Midbrain (tissue), 1 donor: ENCODE measurements around the gene CYP24A1.
A peak's percentile ranks its signal among the peaks of the same experiment; 100 is the strongest.

Experiments used
- DNase-seq: peaks from one replicate; lab custom pipeline; 2025; lab: John Stamatoyannopoulos, UW

Gene CYP24A1

GRCh38 chr20:54173653-54174456, at the start of gene CYP24A1:
Gene CYP24A1 (minus strand): TSS chr20:54173986. CDS start chr20:54173579, 407 bp downstream.
- DNase-seq, result no peak

- DNase-seq, result no peak
Measured at GRCh38 chr20:54223285-54223684, 49.5 kb upstream of the CYP24A1 start.

GRCh38 chr20:54221996-54222890, 48.5 kb upstream of the CYP24A1 start:
- DNase-seq, result no peak

GRCh38 chr20:54221353-54221752, 47.6 kb upstream of the CYP24A1 start:
- no peak for DNase-seq

- DNase-seq, result no peak
Measured at GRCh38 chr20:54220722-54221121, 46.9 kb upstream of the CYP24A1 start.

- peak; percentile 18 for DNase-seq
Measured at GRCh38 chr20:54219751-54220426, 46.1 kb upstream of the CYP24A1 start.

- no peak for DNase-seq
Measured at GRCh38 chr20:54218470-54218869, 44.7 kb upstream of the CYP24A1 start.

- DNase-seq, result no peak
Measured at GRCh38 chr20:54217762-54218161, 44.0 kb upstream of the CYP24A1 start.

GRCh38 chr20:54215157-54215789, 41.5 kb upstream of the CYP24A1 start:
- no peak for DNase-seq

- DNase-seq, result no peak
Measured at GRCh38 chr20:54214566-54214965, 40.8 kb upstream of the CYP24A1 start.

- DNase-seq, result no peak
Measured at GRCh38 chr20:54212871-54213270, 39.1 kb upstream of the CYP24A1 start.

- no peak for DNase-seq
Measured at GRCh38 chr20:54212226-54212625, 38.4 kb upstream of the CYP24A1 start.

- no peak for DNase-seq
Measured at GRCh38 chr20:54209216-54209813, 35.5 kb upstream of the CYP24A1 start.

- no peak for DNase-seq
Measured at GRCh38 chr20:54208548-54209176, 34.9 kb upstream of the CYP24A1 start.

GRCh38 chr20:54207743-54208547, 34.2 kb upstream of the CYP24A1 start, which contains the start of gene PFDN4:
Gene PFDN4 (plus strand): TSS chr20:54208087. CDS start chr20:54208101, 14 bp downstream.
- DNase-seq, result peak; percentile 81

- no peak for DNase-seq
Measured at GRCh38 chr20:54207053-54207742, 33.4 kb upstream of the CYP24A1 start.

- no peak for DNase-seq
Measured at GRCh38 chr20:54205450-54205849, 31.7 kb upstream of the CYP24A1 start.

GRCh38 chr20:54204481-54204880, 30.7 kb upstream of the CYP24A1 start:
- no peak for DNase-seq

GRCh38 chr20:54204063-54204462, 30.3 kb upstream of the CYP24A1 start:
- DNase-seq, result no peak
